HepG2 (cell line): ENCODE measurements around the gene LSM12. TPM values are rescaled to one million over a fixed set of nuclear protein-coding genes. Genes with fewer than 3 reads are reported as not detected.

Source experiments
- CREM ChIP-seq, 2 experiments: sonication (generic) in 1 of 2; formaldehyde crosslinking in 1 of 2; IDR thresholded peaks; 2 replicates each; pipeline versions ENCODE4 v1.4.0 to v1.6.1; 2016 to 2020; ENCODE audit warnings: antibody characterized with exemption in 1 of 2, mild to moderate bottlenecking in 1 of 2, missing genetic modification reagents in 1 of 2
- DNMT1 ChIP-seq: sonication (generic); formaldehyde crosslinking; IDR thresholded peaks from 2 replicates; pipeline ENCODE4 v1.5.1; 2020; ENCODE audit warnings: mild to moderate bottlenecking, missing genetic modification reagents
- FOXJ3 ChIP-seq: sonication (generic); formaldehyde crosslinking; IDR thresholded peaks from 2 replicates; pipeline ENCODE4 v1.4.0; 2020; ENCODE audit warnings: missing genetic modification reagents, mild to moderate bottlenecking, borderline replicate concordance
- HDAC2 ChIP-seq: sonication (generic); formaldehyde crosslinking; IDR thresholded peaks from 2 replicates; pipeline ENCODE4 v1.4.0; 2020; ENCODE audit warnings: missing genetic modification reagents
- HMGA1 ChIP-seq: sonication (generic); formaldehyde crosslinking; conservative IDR thresholded peaks from 2 replicates; pipeline ENCODE4 v1.4.0; 2020; ENCODE audit warnings: missing genetic modification reagents
- HOXD1 ChIP-seq: sonication (generic); formaldehyde crosslinking; IDR thresholded peaks from 2 replicates; pipeline ENCODE4 v1.5.0; 2020; ENCODE audit warnings: missing genetic modification reagents
- MED13 ChIP-seq: sonication (generic); formaldehyde crosslinking; IDR thresholded peaks from 2 replicates; pipeline ENCODE4 v1.5.0; 2020; ENCODE audit warnings: missing genetic modification reagents
- SIN3A ChIP-seq: IDR thresholded peaks from 2 replicates; pipeline ENCODE4 v1.6.1; 2011; ENCODE audit warnings: low read depth, mild to moderate bottlenecking, control low read depth, low read length, borderline replicate concordance
- SMC3 ChIP-seq: IDR thresholded peaks from 2 replicates; pipeline ENCODE4 v1.6.1; 2011; ENCODE audit warnings: low read length, improper control_type of control experiment
- SNAPC2 ChIP-seq: sonication (generic); formaldehyde crosslinking; IDR thresholded peaks from 2 replicates; pipeline ENCODE4 v1.8.1; 2022; ENCODE audit warnings: mild to moderate bottlenecking, missing genetic modification reagents
- ZFX ChIP-seq: sonication (generic); formaldehyde crosslinking; IDR thresholded peaks from 2 replicates; pipeline ENCODE4 v1.4.0; 2020; ENCODE audit warnings: mild to moderate bottlenecking, low read depth, missing genetic modification reagents, moderate library complexity
- ZNF280D ChIP-seq: sonication (generic); formaldehyde crosslinking; IDR thresholded peaks from 2 replicates; pipeline ENCODE4 v1.5.1; 2020; ENCODE audit warnings: mild to moderate bottlenecking, missing genetic modification reagents
- polyA plus RNA-seq, 8 experiments: library from polyadenylated mRNA; depleted of rRNA in 3 of 8; stranded (reverse) in 7 of 8; unstranded in 1 of 8; fragments of >200 nt; fragmentation: Illumina TruSeq in 4 of 8; extraction: Trizol in 4 of 8; gene quantifications; 2 replicates each; pipeline versions ENCODE4 v1.2.1 to v1.2.3, GENCODE V29; 2011 to 2016; ENCODE audit warnings: low read depth in 4 of 8, missing spikeins in 1 of 8, mixed read lengths in 1 of 8; ENCODE audit not compliant: insufficient read depth in 1 of 8
- total RNA-seq, 5 experiments: library from RNA; depleted of rRNA; stranded (reverse); fragments of >200 nt; fragmentation: Illumina TruSeq; extraction: Trizol; gene quantifications; 2 replicates each; pipeline ENCODE4 v1.2.3, GENCODE V29; 2016; ENCODE audit warnings: low read depth in 1 of 5
- TF ChIP-seq, protein P1 (sequence below): sonication (generic); formaldehyde crosslinking; IDR thresholded peaks from 2 replicates; pipeline ENCODE4 v1.4.0; 2020; ENCODE audit warnings: mild to moderate bottlenecking, low read depth, missing genetic modification reagents
- TF ChIP-seq, protein P2 (sequence below): sonication (generic); formaldehyde crosslinking; IDR thresholded peaks from 2 replicates; pipeline ENCODE4 v1.5.0; 2020; ENCODE audit warnings: mild to moderate bottlenecking, missing genetic modification reagents, borderline replicate concordance
- TF ChIP-seq, protein P3 (sequence below): sonication (generic); formaldehyde crosslinking; IDR thresholded peaks from 2 replicates; pipeline ENCODE4 v1.4.0; 2020; ENCODE audit warnings: missing genetic modification reagents, borderline replicate concordance

The LSM12 gene
- total and polyA plus RNA-seq, 2 of the 13 experiments (the other 11 are each of a cell fraction or from before 2014, with no cell fraction given), result 52.8 to 55.7 TPM

DNA sequence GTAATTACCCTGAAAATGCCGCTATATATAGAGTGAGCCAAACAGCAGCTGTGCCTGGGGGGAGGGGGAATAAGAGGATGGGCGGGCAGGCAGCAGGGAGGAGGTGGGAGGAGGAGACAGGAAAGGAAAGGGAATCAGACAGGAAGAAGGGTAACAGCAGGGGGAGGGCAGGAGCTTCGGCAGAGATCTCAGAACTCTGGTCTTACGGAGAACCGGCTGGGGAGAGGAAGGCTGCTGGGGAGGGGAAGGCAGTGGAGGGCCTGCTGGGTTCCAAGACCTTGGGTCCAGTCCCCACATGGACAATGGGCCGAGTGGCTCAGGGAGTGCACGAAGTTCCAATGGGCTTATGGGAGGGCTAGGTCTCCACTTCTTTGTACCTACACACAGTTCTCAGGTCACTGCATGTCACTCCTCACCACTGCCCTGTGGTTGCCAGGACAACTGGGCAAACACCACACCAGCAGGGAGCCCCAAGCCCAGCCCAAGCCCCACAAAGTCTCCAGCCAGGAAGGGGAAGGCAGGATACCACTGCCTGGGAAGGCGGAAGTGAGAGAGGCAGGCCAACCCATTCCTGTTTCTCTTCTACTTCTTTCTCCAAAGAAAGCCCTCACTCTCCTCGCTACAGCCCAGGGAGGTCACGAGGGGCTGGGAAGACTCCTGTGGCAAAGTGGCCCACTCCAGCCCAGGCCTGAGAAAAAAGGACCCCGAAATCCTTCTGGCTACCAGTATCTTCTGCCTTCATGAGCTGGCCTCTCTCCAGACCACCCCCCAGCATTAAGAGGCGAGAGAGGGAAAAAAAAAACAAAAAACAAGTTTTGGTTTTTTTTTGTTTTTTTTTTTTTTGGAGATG is 29.4 kb upstream of the LSM12 start (continued):
- TF ChIP-seq ZNF280D (CRISPR knock-in tag) (no peak), FOXJ3 (CRISPR knock-in tag) (peak; percentile 45; the same call in 1 of the 2 replicates), ZFX (CRISPR knock-in tag) (peak; percentile 68), HMGA1 (CRISPR knock-in tag) (no peak), SMC3 (peak; percentile 20; the same call in 1 of the 2 replicates), HDAC2 (peak; percentile 35; the same call in 1 of the 2 replicates), MED13 (0 out of 2 replicates have a peak, but pooled peaks have one; percentile 37), DNMT1 (CRISPR knock-in tag) (0 out of 2 replicates have a peak, but pooled peaks have one; percentile 46), CREM (IDR thresholded peaks at IDR 0.05) (peak; percentile 37; the same call in 1 of the 2 replicates), CREM (CRISPR knock-in tag; IDR thresholded peaks at IDR 0.05) (no peak), HOXD1 (0 out of 2 replicates have a peak, but pooled peaks have one; percentile 39), SIN3A (peak; percentile 78), SNAPC2 (CRISPR knock-in tag) (peak; percentile 47; the same call in 1 of the 2 replicates)
- TF ChIP-seq, protein P1, sequence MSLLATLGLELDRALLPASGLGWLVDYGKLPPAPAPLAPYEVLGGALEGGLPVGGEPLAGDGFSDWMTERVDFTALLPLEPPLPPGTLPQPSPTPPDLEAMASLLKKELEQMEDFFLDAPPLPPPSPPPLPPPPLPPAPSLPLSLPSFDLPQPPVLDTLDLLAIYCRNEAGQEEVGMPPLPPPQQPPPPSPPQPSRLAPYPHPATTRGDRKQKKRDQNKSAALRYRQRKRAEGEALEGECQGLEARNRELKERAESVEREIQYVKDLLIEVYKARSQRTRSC (CRISPR knock-in tag), result no peak
- TF ChIP-seq, protein P2, sequence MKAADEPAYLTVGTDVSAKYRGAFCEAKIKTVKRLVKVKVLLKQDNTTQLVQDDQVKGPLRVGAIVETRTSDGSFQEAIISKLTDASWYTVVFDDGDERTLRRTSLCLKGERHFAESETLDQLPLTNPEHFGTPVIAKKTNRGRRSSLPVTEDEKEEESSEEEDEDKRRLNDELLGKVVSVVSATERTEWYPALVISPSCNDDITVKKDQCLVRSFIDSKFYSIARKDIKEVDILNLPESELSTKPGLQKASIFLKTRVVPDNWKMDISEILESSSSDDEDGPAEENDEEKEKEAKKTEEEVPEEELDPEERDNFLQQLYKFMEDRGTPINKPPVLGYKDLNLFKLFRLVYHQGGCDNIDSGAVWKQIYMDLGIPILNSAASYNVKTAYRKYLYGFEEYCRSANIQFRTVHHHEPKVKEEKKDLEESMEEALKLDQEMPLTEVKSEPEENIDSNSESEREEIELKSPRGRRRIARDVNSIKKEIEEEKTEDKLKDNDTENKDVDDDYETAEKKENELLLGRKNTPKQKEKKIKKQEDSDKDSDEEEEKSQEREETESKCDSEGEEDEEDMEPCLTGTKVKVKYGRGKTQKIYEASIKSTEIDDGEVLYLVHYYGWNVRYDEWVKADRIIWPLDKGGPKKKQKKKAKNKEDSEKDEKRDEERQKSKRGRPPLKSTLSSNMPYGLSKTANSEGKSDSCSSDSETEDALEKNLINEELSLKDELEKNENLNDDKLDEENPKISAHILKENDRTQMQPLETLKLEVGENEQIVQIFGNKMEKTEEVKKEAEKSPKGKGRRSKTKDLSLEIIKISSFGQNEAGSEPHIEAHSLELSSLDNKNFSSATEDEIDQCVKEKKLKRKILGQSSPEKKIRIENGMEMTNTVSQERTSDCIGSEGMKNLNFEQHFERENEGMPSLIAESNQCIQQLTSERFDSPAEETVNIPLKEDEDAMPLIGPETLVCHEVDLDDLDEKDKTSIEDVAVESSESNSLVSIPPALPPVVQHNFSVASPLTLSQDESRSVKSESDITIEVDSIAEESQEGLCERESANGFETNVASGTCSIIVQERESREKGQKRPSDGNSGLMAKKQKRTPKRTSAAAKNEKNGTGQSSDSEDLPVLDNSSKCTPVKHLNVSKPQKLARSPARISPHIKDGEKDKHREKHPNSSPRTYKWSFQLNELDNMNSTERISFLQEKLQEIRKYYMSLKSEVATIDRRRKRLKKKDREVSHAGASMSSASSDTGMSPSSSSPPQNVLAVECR (CRISPR knock-in tag), result peak; percentile 83
- TF ChIP-seq, protein P3, sequence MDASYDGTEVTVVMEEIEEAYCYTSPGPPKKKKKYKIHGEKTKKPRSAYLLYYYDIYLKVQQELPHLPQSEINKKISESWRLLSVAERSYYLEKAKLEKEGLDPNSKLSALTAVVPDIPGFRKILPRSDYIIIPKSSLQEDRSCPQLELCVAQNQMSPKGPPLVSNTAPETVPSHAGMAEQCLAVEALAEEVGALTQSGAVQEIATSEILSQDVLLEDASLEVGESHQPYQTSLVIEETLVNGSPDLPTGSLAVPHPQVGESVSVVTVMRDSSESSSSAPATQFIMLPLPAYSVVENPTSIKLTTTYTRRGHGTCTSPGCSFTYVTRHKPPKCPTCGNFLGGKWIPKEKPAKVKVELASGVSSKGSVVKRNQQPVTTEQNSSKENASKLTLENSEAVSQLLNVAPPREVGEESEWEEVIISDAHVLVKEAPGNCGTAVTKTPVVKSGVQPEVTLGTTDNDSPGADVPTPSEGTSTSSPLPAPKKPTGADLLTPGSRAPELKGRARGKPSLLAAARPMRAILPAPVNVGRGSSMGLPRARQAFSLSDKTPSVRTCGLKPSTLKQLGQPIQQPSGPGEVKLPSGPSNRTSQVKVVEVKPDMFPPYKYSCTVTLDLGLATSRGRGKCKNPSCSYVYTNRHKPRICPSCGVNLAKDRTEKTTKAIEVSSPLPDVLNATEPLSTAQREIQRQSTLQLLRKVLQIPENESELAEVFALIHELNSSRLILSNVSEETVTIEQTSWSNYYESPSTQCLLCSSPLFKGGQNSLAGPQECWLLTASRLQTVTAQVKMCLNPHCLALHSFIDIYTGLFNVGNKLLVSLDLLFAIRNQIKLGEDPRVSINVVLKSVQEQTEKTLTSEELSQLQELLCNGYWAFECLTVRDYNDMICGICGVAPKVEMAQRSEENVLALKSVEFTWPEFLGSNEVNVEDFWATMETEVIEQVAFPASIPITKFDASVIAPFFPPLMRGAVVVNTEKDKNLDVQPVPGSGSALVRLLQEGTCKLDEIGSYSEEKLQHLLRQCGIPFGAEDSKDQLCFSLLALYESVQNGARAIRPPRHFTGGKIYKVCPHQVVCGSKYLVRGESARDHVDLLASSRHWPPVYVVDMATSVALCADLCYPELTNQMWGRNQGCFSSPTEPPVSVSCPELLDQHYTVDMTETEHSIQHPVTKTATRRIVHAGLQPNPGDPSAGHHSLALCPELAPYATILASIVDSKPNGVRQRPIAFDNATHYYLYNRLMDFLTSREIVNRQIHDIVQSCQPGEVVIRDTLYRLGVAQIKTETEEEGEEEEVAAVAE (CRISPR knock-in tag), result peak; percentile 64; the same call in 1 of the 2 replicates
